Neural crest cell (in vitro differentiated cells): ENCODE results near the gene C16orf92. TPM values are rescaled to one million over a fixed set of nuclear protein-coding genes. Genes with fewer than 3 reads are reported as not detected.

Experiments used
- DNase-seq: peaks from one replicate; pipeline ENCODE4 v3.0.0; 2021; ENCODE audit warnings: low read depth, mixed read lengths, low spot score
- H3K27ac Mint-ChIP-seq: one replicate; pipeline ENCODE4 v1.8.0; 2021; ENCODE audit warnings: mild to moderate bottlenecking, mixed read lengths; ENCODE audit not compliant: unreplicated experiment
- H3K27me3 Mint-ChIP-seq: 2 replicates; pipeline ENCODE4 v1.8.0; 2021; ENCODE audit warnings: low read depth, mild to moderate bottlenecking, mixed read lengths
- H3K36me3 Mint-ChIP-seq: 2 replicates; pipeline ENCODE4 v1.8.0; 2021; ENCODE audit warnings: low read depth, mild to moderate bottlenecking, mixed read lengths
- H3K4me1 Mint-ChIP-seq: 2 replicates; pipeline ENCODE4 v1.8.0; 2021; ENCODE audit warnings: mixed read lengths
- H3K4me3 Mint-ChIP-seq: one replicate; pipeline ENCODE4 v1.8.0; 2021; ENCODE audit warnings: mild to moderate bottlenecking, mixed read lengths
- H3K9me3 Mint-ChIP-seq: 2 replicates; pipeline ENCODE4 v1.8.0; 2021; ENCODE audit warnings: mixed read lengths
- total RNA-seq: library from RNA; stranded (reverse); gene quantifications from 2 replicates; pipeline ENCODE4 v1.2.1, GENCODE V29; 2021
- TF ChIP-seq, protein P1 (sequence below): fragments of 200-600 bp; sonication (generic); conservative IDR thresholded peaks from 2 replicates; pipeline ENCODE4 v1.5.0; 2021; ENCODE audit warnings: antibody characterized with exemption, mild to moderate bottlenecking

C16orf92 gene
- total RNA-seq, 1 donor from 2014 or later = not detected

DNA sequence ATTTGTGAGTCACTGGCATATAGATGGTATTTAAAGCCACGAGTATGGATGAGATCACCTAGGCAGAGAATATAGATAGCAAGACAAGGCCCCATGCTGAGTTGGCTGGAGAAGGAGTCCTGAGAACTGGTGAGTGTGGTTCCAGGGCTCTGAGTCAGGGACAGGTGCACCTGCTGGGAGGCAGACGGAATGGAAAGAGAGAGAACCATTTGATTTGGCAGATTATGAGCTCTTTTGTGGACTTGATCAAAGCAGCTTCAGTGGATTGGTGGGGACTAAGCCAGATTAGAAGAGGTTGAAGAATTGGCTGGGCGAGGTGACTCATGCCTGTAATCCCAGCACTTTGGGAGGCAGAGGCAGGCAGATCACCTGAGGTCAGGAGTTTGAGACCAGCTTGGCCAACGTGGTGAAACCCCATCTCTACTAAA lies 4.3 kb upstream of the C16orf92 start:
- H3K36me3 Mint-ChIP-seq = no peaks in the 10 kb centered on the region
- peaks cover 4% of the 10 kb centered on the region for H3K27me3 Mint-ChIP-seq
- H3K27ac Mint-ChIP-seq = no peak overlapping the region
- TF ChIP-seq, protein P1, sequence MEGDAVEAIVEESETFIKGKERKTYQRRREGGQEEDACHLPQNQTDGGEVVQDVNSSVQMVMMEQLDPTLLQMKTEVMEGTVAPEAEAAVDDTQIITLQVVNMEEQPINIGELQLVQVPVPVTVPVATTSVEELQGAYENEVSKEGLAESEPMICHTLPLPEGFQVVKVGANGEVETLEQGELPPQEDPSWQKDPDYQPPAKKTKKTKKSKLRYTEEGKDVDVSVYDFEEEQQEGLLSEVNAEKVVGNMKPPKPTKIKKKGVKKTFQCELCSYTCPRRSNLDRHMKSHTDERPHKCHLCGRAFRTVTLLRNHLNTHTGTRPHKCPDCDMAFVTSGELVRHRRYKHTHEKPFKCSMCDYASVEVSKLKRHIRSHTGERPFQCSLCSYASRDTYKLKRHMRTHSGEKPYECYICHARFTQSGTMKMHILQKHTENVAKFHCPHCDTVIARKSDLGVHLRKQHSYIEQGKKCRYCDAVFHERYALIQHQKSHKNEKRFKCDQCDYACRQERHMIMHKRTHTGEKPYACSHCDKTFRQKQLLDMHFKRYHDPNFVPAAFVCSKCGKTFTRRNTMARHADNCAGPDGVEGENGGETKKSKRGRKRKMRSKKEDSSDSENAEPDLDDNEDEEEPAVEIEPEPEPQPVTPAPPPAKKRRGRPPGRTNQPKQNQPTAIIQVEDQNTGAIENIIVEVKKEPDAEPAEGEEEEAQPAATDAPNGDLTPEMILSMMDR = no peak
- H3K4me1 Mint-ChIP-seq = peaks cover 5% of the 10 kb centered on the region
- peak overlapping the region; percentile 56 for H3K4me3 Mint-ChIP-seq
- no peaks in the 10 kb centered on the region for H3K9me3 Mint-ChIP-seq
- no peak for DNase-seq

DNA sequence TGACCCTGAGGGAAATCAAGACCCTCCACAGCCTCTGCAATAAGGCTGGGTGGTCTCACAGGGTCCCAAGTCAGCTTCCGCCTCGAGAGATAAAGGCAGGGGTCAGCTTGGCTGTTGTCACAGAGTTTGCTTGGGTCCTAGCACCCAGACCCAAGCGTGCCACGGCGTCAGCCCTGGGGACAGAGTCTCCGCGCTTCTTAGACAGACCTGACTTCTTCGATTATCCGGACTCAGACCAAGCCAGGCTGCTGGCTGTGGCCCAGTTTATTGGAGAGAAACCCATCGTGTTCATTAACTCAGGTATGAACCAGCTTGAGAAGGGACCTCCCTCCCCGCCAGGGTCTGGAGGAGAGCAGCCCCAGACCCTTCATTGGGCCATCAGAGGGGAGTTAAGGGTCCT lies 588 bp downstream of the C16orf92 start:
- H3K4me1 Mint-ChIP-seq = peaks cover 10% of the 10 kb centered on the region
- no peaks in the 10 kb centered on the region for H3K36me3 Mint-ChIP-seq
- TF ChIP-seq, protein P1 = no peak
- no peaks in the 10 kb centered on the region for H3K9me3 Mint-ChIP-seq
- no peak for DNase-seq
- no peak overlapping the region for H3K4me3 Mint-ChIP-seq
- peak overlapping the region; percentile 19 for H3K27ac Mint-ChIP-seq
- H3K27me3 Mint-ChIP-seq = peaks cover 16% of the 10 kb centered on the region

DNA sequence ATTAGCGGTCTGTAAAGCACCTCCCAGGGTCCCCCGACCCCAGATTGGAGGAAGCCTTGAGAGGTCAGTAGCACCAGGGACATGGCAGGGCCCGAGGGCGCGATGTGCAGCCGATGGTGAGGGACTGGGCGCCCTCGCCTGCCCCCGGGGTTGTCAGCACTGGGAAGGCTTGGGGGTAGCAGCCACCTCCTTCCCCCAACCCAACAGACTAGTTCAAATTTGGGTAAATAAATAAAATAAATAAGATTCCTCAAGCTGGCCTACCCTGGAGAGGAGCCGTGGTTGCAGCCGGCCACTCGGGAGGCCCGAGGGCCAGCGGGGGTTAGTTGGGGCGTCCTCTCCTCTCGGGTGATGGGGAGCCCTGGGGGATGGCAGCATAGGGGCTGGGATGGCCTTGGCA lies 1.5 kb downstream of the C16orf92 start:
- H3K27ac Mint-ChIP-seq = no peak overlapping the region
- peaks cover 22% of the 10 kb centered on the region for H3K27me3 Mint-ChIP-seq
- TF ChIP-seq, protein P1 = no peak
- H3K4me3 Mint-ChIP-seq = no peak overlapping the region
- H3K36me3 Mint-ChIP-seq = no peaks in the 10 kb centered on the region
- no peaks in the 10 kb centered on the region for H3K9me3 Mint-ChIP-seq
- peaks cover 10% of the 10 kb centered on the region for H3K4me1 Mint-ChIP-seq
- no peak for DNase-seq

DNA sequence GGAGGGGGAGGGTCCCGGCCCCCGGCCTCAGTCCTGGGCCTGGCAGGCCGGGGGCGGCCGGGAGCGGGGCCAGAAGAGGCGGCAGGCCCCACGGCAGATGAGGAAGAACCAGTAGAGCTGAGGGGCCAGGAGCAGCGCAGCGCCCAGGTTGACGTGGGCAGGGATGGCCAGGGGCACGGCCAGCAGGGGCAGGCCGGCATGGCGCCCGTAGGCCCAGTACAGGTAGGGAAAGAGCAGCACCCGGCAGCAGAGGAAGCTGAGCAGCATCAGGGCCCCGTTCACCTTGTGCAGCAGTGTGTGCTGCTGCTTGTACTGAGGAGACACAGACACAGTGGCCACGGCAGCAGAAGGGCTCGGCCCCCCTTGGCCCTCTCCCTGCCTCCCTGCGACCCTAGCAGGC lies 2.2 kb downstream of the C16orf92 start:
- no peaks in the 10 kb centered on the region for H3K36me3 Mint-ChIP-seq
- H3K27me3 Mint-ChIP-seq = peaks cover 29% of the 10 kb centered on the region
- no peak overlapping the region for H3K4me3 Mint-ChIP-seq
- H3K27ac Mint-ChIP-seq = peak overlapping the region; percentile 50
- peaks cover 14% of the 10 kb centered on the region for H3K4me1 Mint-ChIP-seq
- TF ChIP-seq, protein P1 = no peak
- H3K9me3 Mint-ChIP-seq = no peaks in the 10 kb centered on the region
- no peak for DNase-seq

DNA sequence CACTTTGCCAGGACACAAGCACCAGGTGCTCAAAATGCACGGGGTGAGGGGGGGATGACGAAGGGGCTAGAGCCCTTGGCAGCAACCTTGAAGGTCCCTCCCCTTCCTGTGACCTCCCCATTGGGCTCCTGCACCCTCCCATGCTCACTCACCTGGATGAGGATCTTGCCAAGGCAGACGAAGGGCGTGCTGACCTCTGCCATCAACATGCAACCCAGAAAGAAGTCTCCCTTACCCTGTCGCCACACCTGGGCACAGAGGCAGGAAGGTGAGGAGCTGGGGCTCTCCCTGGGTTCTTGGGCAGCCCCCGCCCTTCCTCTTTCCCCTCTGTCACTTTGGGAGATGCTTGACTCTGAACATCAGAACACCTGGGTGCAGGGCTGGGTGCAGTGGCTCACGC lies 2.6 kb downstream of the C16orf92 start:
- H3K4me3 Mint-ChIP-seq = no peak overlapping the region
- H3K9me3 Mint-ChIP-seq = no peaks in the 10 kb centered on the region
- H3K36me3 Mint-ChIP-seq = no peaks in the 10 kb centered on the region
- peaks cover 15% of the 10 kb centered on the region for H3K4me1 Mint-ChIP-seq
- H3K27me3 Mint-ChIP-seq = peaks cover 31% of the 10 kb centered on the region
- DNase-seq = no peak
- TF ChIP-seq, protein P1 = no peak
- peak overlapping the region; percentile 50 for H3K27ac Mint-ChIP-seq

DNA sequence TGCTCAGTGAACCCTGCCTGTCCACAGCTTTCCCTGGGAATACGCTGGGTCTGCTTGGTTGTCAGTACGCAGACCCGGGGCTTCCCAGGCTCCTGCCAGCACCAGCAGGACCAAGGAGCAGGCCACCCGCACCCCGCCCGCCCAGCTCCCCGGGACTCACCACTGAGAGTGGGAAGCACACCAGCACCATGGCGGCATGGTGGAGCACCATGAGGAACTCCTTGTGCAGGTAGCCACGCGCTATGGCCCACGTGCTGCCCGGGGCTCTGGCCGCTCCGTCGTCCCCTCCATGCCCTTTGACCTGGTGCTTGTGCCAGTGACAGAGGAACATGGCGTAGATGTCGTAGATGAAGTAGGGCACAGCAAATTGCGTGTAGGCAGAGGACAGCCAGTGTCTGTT lies 3.5 kb downstream of the C16orf92 start:
- H3K27ac Mint-ChIP-seq = no peak overlapping the region
- H3K36me3 Mint-ChIP-seq = no peaks in the 10 kb centered on the region
- TF ChIP-seq, protein P1 = no peak
- no peak for DNase-seq
- peaks cover 33% of the 10 kb centered on the region for H3K27me3 Mint-ChIP-seq
- H3K9me3 Mint-ChIP-seq = no peaks in the 10 kb centered on the region
- H3K4me1 Mint-ChIP-seq = peaks cover 11% of the 10 kb centered on the region
- no peak overlapping the region for H3K4me3 Mint-ChIP-seq
